ENCODE data around the gene LAMB4.

LAMB4 gene

GRCh38 chr7:108009873-108010272 is 120.3 kb downstream of the LAMB4 start:
- DNase-seq: no peak

GRCh38 chr7:108008827-108009226 is 121.3 kb downstream of the LAMB4 start:
- no peak for DNase-seq

GRCh38 chr7:108008240-108008639 is 121.9 kb downstream of the LAMB4 start:
- DNase-seq: no peak

GRCh38 chr7:108007762-108008161 is 122.4 kb downstream of the LAMB4 start:
- no peak for DNase-seq

GRCh38 chr7:108007261-108007660 is 122.9 kb downstream of the LAMB4 start:
- no peak for DNase-seq

GRCh38 chr7:108004220-108005142 is 125.7 kb downstream of the LAMB4 start:
- no peak for DNase-seq

- DNase-seq: no peak
These were observed 126.6 kb downstream of the LAMB4 start for GRCh38 chr7:108003599-108003935.

- no peak for DNase-seq
These were observed 127.2 kb downstream of the LAMB4 start, which contains the start of gene LAMB1 for GRCh38 chr7:108002726-108003598. Gene LAMB1 (minus strand): TSS chr7:108003161. CDS start chr7:108002885, 276 bp downstream.

- no peak for DNase-seq
These were observed 128.1 kb downstream of the LAMB4 start for GRCh38 chr7:108001764-108002725.

- DNase-seq: peak; percentile 14
These were observed 129.0 kb downstream of the LAMB4 start for GRCh38 chr7:108000875-108001763.

GRCh38 chr7:107999779-108000560 is 130.2 kb downstream of the LAMB4 start:
- DNase-seq: no peak

- no peak for DNase-seq
These were observed 131.3 kb downstream of the LAMB4 start for GRCh38 chr7:107998660-107999480.

- DNase-seq: no peak
These were observed 132.0 kb downstream of the LAMB4 start for GRCh38 chr7:107998150-107998549.

GRCh38 chr7:107996072-107996882 is 133.9 kb downstream of the LAMB4 start:
- DNase-seq: no peak

GRCh38 chr7:107995184-107996071 is 134.7 kb downstream of the LAMB4 start:
- no peak for DNase-seq

GRCh38 chr7:107994421-107995030 is 135.6 kb downstream of the LAMB4 start:
- no peak for DNase-seq

- no peak for DNase-seq
These were observed 136.3 kb downstream of the LAMB4 start for GRCh38 chr7:107993891-107994291.

All from DMS153 (cell line).